Heart left ventricle (tissue), 16 donors: Measurements from ENCODE around the gene PLET1. TPM values are rescaled to one million over a fixed set of nuclear protein-coding genes. Genes with fewer than 3 reads are reported as not detected.

Source experiments
- ATAC-seq, 4 donors: fragments of 200-7000 bp; cut with Tn5 transposase; one replicate each; pipeline ENCODE4 v1.9.1; 2020 to 2022; ENCODE audit warnings: moderate library complexity in 4 of 4, mild to moderate bottlenecking in 3 of 4, moderate number of reproducible peaks in 1 of 4
- DNase-seq, 5 donors: peaks; one replicate each; pipeline ENCODE4 v3.0.0-alpha.2; 2020
- H3K27ac ChIP-seq, 12 donors: fragments of 200-600 bp; sonication (generic) in 4 of 12; one replicate each; pipeline versions ENCODE4 v1.5.0 to v1.8.0; 2016 to 2022; ENCODE audit warnings: mild to moderate bottlenecking in 2 of 12
- H3K27me3 ChIP-seq, 9 donors: fragments of 200-600 bp; sonication (generic) in 2 of 9; one replicate each; pipeline versions ENCODE4 v1.5.1 to v1.8.0; 2016 to 2022; ENCODE audit warnings: mild to moderate bottlenecking in 3 of 9
- H3K36me3 ChIP-seq, 9 donors: fragments of 200-600 bp; sonication (generic) in 2 of 9; one replicate each; pipeline versions ENCODE4 v1.5.0 to v1.8.0; 2018 to 2022; ENCODE audit warnings: mild to moderate bottlenecking in 2 of 9
- H3K4me1 ChIP-seq, 12 donors: fragments of 200-600 bp; sonication (generic) in 4 of 12; one replicate each; pipeline versions ENCODE4 v1.5.0 to v1.8.0; 2016 to 2022; ENCODE audit warnings: mild to moderate bottlenecking in 3 of 12
- H3K4me3 ChIP-seq, 12 donors: fragments of 200-600 bp; sonication (generic) in 4 of 12; one replicate each; pipeline versions ENCODE4 v1.5.0 to v1.8.0; 2017 to 2022; ENCODE audit warnings: mild to moderate bottlenecking in 9 of 12, moderate library complexity in 4 of 12
- H3K9me3 ChIP-seq, 12 donors: fragments of 200-600 bp; sonication (generic) in 4 of 12; one replicate each; pipeline versions ENCODE4 v1.5.0 to v1.8.0; 2016 to 2022; ENCODE audit warnings: mild to moderate bottlenecking in 1 of 12
- POLR2A ChIP-seq, 2 donors: fragments of 450-650 bp; IDR thresholded peaks; one replicate each; pipeline ENCODE4 v1.6.1; 2017; ENCODE audit warnings: antibody characterized with exemption in 2 of 2, mild to moderate bottlenecking in 2 of 2, moderate library complexity in 2 of 2
- WGBS, 4 donors: extraction: QIAGEN DNeasy Blood & Tissue Kit in 2 of 4; methylation state at CpG; one replicate each; pipeline versions ENCODE4 v1.1.5 to v1.1.7; 2013 to 2018; 5-methylcytosine and 5-hydroxymethylcytosine counted together
- intact Hi-C, 10 donors: fragments of 100-400 bp; cut with DNase I; formaldehyde crosslinking; loops; one replicate each; pipeline versions ENCODE4 v1.11.1 to v1.14.2; 2022
- polyA plus RNA-seq, 2 donors: library from polyadenylated mRNA; stranded (reverse); fragments of 200-250 nt; gene quantifications; one replicate each; pipeline ENCODE4 v1.2.3, GENCODE V29; 2013
- total RNA-seq, 9 donors: library from RNA; depleted of rRNA in 2 of 9; stranded (reverse); fragments of >200 nt in 2 of 9; fragmentation: NEBNext Ultra II Directional in 3 of 9; extraction: Animal tissue kit (Norgen Biotek cat#: 25700) in 3 of 9; gene quantifications; one replicate each; pipeline versions ENCODE4 v1.1.0 to v1.2.4, GENCODE V29; 2016 to 2023
- TF ChIP-seq, protein P1 (sequence below), 12 donors: fragments of 200-600 bp; sonication (generic) in 4 of 12; IDR thresholded peaks; one replicate each; pipeline versions ENCODE4 v1.5.0 to v1.8.0; 2018 to 2022; ENCODE audit warnings: antibody characterized with exemption in 12 of 12, mild to moderate bottlenecking in 5 of 12
- donor health status: ischemic (EF 13 %, LVEDD 7.1; RV severe dilation, severe dysfunction).
- donor health status: healthy with polysubstance abuse.
- donor health status: DM: no; HTN: yes; CAD: no.
- donor health status: DM: no; HTN: no; CAD: no.
- donor health status: ischemic (EF 25% LVEDD 6.9; RV normal size, moderate dysfunction).
- donor health status: ischemic (EF 25% LVEDD 5.7; RV mildly dilated, moderate dysfunction).
- donor health status: healthy.
- donor health status: DM: yes; HTN: yes; CAD: no.
- donor health status: ischemic (EF 35%, LVEDD 5.7; RV mildly dilated, moderate dysfunction).
- donor health status: nonischemic (EF 11% LVEDD 7.7; RV severe dilation, severe dysfunction).
- donor health status: DM: yes; HTN: yes; CAD: no.
- donor health status: PGD.
- donor health status: ischemic (EF 29% LVEDD 5.4; RV normal size, mild dysfunction).
- donor health status: nonischemic (EF 23%, LVEDD 6.1; RV moderate dilation, normal function).

Gene PLET1
- total and polyA plus RNA-seq, 11 donors, result not detected

DNA sequence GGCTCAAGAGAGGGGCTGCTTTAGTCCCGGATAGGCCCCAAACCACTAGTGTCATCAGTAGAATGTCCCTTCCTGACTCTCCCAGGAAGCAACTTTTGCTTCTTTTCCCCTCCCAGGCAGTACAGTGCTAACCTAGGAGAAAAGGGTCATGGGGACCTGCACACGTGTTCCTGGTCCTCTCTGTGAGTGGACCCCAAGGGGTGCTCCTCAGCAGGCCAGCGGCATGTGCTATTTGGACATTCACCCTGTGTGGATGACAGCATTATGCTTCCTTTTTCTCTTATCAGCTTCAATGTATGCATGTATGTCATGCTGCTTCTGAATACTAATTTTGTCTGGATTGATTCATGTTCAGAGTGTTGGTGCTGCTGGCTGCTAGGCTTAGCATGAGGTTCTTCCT is 18.1 kb upstream of the PLET1 start:
- Histone ChIP-seq H3K9me3 (no peaks in the 10 kb centered on the region), H3K4me3 (no peak overlapping the region), H3K27me3 (no peaks in the 10 kb centered on the region), H3K4me1 (peaks cover 0 to 8% (median 0%) of the 10 kb centered on the region in 12 donors), H3K36me3 (no peaks in the 10 kb centered on the region), H3K27ac (no peak overlapping the region)
- 81 to 89% (median 81%) methylated on average over 3 of the region's 3 CpGs for whole genome bisulfite sequencing, 4 donors
- DNase-seq (no peak), ATAC-seq (no peak)
- TF ChIP-seq POLR2A (IDR thresholded peaks at IDR 0.05), result no peak
- TF ChIP-seq, protein P1, sequence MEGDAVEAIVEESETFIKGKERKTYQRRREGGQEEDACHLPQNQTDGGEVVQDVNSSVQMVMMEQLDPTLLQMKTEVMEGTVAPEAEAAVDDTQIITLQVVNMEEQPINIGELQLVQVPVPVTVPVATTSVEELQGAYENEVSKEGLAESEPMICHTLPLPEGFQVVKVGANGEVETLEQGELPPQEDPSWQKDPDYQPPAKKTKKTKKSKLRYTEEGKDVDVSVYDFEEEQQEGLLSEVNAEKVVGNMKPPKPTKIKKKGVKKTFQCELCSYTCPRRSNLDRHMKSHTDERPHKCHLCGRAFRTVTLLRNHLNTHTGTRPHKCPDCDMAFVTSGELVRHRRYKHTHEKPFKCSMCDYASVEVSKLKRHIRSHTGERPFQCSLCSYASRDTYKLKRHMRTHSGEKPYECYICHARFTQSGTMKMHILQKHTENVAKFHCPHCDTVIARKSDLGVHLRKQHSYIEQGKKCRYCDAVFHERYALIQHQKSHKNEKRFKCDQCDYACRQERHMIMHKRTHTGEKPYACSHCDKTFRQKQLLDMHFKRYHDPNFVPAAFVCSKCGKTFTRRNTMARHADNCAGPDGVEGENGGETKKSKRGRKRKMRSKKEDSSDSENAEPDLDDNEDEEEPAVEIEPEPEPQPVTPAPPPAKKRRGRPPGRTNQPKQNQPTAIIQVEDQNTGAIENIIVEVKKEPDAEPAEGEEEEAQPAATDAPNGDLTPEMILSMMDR (IDR thresholded peaks at IDR 0.05), result no peak
- intact Hi-C loops, result loop anchor here in 3 of 10 donors (2.0 to 10.0 kb wide), 3 partner anchors 58 to 167 kb away; no protein-coding TSS in a partner anchor

DNA sequence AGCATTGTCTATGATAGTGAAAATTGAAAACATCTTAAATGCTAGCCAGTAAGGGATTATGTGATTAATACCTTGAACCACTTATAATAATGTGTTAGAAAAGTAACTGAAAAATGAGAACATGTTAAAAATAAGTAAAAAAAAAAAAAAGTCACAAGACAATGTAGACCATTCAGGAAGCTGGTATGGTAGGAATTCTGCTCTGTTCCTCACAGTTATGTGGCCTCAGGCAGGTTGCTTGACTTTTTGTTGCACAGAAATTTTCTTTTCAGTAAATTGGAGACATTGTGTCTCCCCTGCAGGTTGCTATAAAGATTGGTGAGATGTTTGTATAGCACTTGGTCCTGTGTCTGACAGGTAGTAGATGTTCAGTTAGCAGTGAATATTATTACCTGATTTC is 17.3 kb upstream of the PLET1 start:
- no peak overlapping the region for H3K4me3 ChIP-seq
- H3K36me3 ChIP-seq, result no peaks in the 10 kb centered on the region
- H3K27me3 ChIP-seq, result no peaks in the 10 kb centered on the region
- TF ChIP-seq, protein P1 (IDR thresholded peaks at IDR 0.05), result no peak
- TF ChIP-seq POLR2A (IDR thresholded peaks at IDR 0.05), result no peak
- intact Hi-C loops, result loop anchor here in 3 of 10 donors (2.0 to 10.0 kb wide), 3 partner anchors 57 to 166 kb away; no protein-coding TSS in a partner anchor
- DNase-seq, result no peak
- no peak overlapping the region for H3K27ac ChIP-seq
- no peak for ATAC-seq
- no peaks in the 10 kb centered on the region for H3K9me3 ChIP-seq
- peaks cover 0 to 8% (median 0%) of the 10 kb centered on the region in 12 donors for H3K4me1 ChIP-seq

DNA sequence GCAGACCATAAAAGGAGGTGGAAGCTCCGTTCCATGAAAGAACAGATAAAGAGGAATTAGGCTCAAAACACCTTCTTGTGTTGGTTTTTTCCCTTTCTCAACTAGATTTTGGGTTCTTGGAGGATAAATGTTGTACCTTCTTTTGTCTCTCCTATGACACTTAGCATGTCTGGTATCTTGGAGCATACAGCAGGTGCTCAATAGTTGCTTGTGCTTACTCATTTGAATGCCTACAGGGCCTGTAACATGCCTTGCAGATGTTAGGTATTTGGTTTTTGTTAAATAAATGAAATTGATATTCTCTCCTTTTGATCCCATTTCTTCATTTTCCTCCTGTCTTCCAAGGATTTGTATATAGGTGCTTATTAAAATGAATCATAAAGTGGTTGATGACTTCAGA is 16.4 kb upstream of the PLET1 start:
- intact Hi-C loops, result loop anchor here in 2 of 10 donors (5.0 to 10.0 kb wide), 2 partner anchors 162 to 165 kb away; no protein-coding TSS in a partner anchor
- 38 to 74% (median 54%) methylated on average over 1 of the region's 1 CpG for WGBS, 4 donors
- TF ChIP-seq, protein P1 (IDR thresholded peaks at IDR 0.05), result no peak
- TF ChIP-seq POLR2A (IDR thresholded peaks at IDR 0.05), result no peak
- H3K4me3 ChIP-seq, result no peak overlapping the region
- H3K27ac ChIP-seq, result no peak overlapping the region
- H3K36me3 ChIP-seq, result no peaks in the 10 kb centered on the region
- ATAC-seq (no peak), DNase-seq (no peak)
- no peaks in the 10 kb centered on the region for H3K9me3 ChIP-seq
- H3K27me3 ChIP-seq, result no peaks in the 10 kb centered on the region
- H3K4me1 ChIP-seq, result peaks cover 0 to 8% (median 0%) of the 10 kb centered on the region in 12 donors

DNA sequence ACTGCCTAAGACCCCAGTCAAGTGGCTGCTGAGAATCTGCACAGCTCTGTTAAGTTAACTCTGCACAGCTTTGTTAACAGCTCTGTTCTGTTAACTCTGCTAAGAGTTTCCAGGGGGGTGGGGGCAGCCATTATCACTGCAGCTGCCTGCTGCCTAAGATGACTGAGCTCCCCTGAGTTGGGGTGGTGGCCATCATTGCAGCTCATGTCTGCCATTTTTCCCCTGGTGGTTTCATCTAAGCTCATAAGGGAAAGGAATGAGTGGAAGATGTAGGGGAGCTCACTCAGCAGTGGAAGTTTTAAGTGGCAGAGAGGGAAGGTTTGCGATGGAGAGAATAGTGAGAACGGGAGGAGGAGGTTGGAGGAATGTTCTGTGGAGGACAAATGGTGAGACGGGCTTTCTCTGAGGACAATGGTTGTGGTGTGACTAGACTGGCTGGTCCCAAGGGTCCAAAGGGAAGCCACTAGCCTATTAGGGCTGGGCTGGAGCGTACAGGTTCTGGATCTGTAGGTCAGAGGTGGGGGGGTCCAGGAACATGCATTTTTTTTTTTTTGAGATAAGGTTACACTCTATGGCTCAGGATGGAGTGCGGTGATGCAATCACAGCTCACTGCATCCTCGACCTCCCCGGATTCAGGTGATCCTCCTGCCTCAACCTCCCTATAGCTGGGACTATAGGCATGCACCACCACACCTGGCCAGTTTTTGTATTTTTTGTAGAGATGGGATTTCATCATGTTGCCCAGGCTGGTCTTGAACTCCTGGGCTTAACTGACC is 13.5 kb upstream of the PLET1 start:
- no peaks in the 10 kb centered on the region for H3K27me3 ChIP-seq
- H3K27ac ChIP-seq, result no peak overlapping the region
- no peak for DNase-seq
- no peaks in the 10 kb centered on the region for H3K4me1 ChIP-seq
- no peaks in the 10 kb centered on the region for H3K9me3 ChIP-seq
- TF ChIP-seq, protein P1 (IDR thresholded peaks at IDR 0.05), result no peak
- TF ChIP-seq POLR2A (IDR thresholded peaks at IDR 0.05), result no peak
- H3K4me3 ChIP-seq, result no peak overlapping the region
- intact Hi-C loops, result loop anchor here in 2 of 10 donors (2.0 to 10.0 kb wide), 2 partner anchors 45 to 159 kb away; no protein-coding TSS in a partner anchor
- WGBS, 4 donors, result 93 to 97% (median 94%) methylated on average over 7 of the region's 7 CpGs
- no peak for ATAC-seq
- no peaks in the 10 kb centered on the region for H3K36me3 ChIP-seq
